Erythroblast (primary cell): ENCODE results near the gene ZDHHC15.

Experiments
- GATA1 ChIP-seq: IDR thresholded peaks from 2 replicates; pipeline ENCODE4 v1.6.1; 2011; ENCODE audit warnings: low read depth, mild to moderate bottlenecking, control low read depth, low read length, moderate library complexity
- POLR2A ChIP-seq: IDR thresholded peaks from 2 replicates; pipeline ENCODE4 v1.6.1; 2011; ENCODE audit warnings: mild to moderate bottlenecking, low read length

GRCh38 chrX:75366861-75367260 lies 156.0 kb downstream of the ZDHHC15 start:
- no peak for TF ChIP-seq POLR2A
- no peak for TF ChIP-seq GATA1
